ENCODE results near the gene GMPPA. TPM values are rescaled to one million over a fixed set of nuclear protein-coding genes. Genes with fewer than 3 reads are reported as not detected.

Gene GMPPA
- total RNA-seq, 1 donor from 2014 or later, result 36.0 TPM

GRCh38 chr2:219522111-219523030, 23.7 kb downstream of the GMPPA start:
- no peaks in the 10 kb centered on the region for H3K36me3 Mint-ChIP-seq
- H3K4me1 Mint-ChIP-seq, result peaks cover 58% of the 10 kb centered on the region
- DNase-seq (ENCODE audit: low spot score in 2 of 2, unreplicated experiment in 2 of 2), result peak in 1 of 2 experiments; percentile 78
- H3K27ac Mint-ChIP-seq, result peak overlapping the region; percentile 28
- peak overlapping the region; percentile 50 for H3K4me3 Mint-ChIP-seq
- H3K9me3 Mint-ChIP-seq, result no peaks in the 10 kb centered on the region
- H3K27me3 Mint-ChIP-seq (ENCODE audit: low read depth), result peaks cover 63% of the 10 kb centered on the region
- no peak for TF ChIP-seq CTCF (IDR thresholded peaks at IDR 0.05; ENCODE audit: unreplicated experiment)

GRCh38 chr2:219523031-219523671, 24.5 kb downstream of the GMPPA start:
- peaks cover 63% of the 10 kb centered on the region for H3K27me3 Mint-ChIP-seq (ENCODE audit: low read depth)
- no peak for DNase-seq (ENCODE audit: low spot score in 2 of 2, unreplicated experiment in 2 of 2)
- no peaks in the 10 kb centered on the region for H3K36me3 Mint-ChIP-seq
- H3K4me3 Mint-ChIP-seq, result no peak overlapping the region
- no peaks in the 10 kb centered on the region for H3K9me3 Mint-ChIP-seq
- no peak for TF ChIP-seq CTCF (IDR thresholded peaks at IDR 0.05; ENCODE audit: unreplicated experiment)
- H3K4me1 Mint-ChIP-seq, result peaks cover 50% of the 10 kb centered on the region
- H3K27ac Mint-ChIP-seq, result no peak overlapping the region

- DNase-seq (ENCODE audit: low spot score in 2 of 2, unreplicated experiment in 2 of 2), result no peak
- no peak overlapping the region for H3K4me3 Mint-ChIP-seq
- no peak overlapping the region for H3K27ac Mint-ChIP-seq
- no peak for TF ChIP-seq CTCF (IDR thresholded peaks at IDR 0.05; ENCODE audit: unreplicated experiment)
- peaks cover 68% of the 10 kb centered on the region for H3K27me3 Mint-ChIP-seq (ENCODE audit: low read depth)
- no peaks in the 10 kb centered on the region for H3K36me3 Mint-ChIP-seq
- peaks cover 45% of the 10 kb centered on the region for H3K4me1 Mint-ChIP-seq
- H3K9me3 Mint-ChIP-seq, result no peaks in the 10 kb centered on the region
Observed at GRCh38 chr2:219524817-219525216, 26.1 kb downstream of the GMPPA start.

GRCh38 chr2:219525533-219526232, 27.0 kb downstream of the GMPPA start:
- Mint-ChIP-seq H3K36me3 (no peaks in the 10 kb centered on the region), H3K4me1 (peaks cover 38% of the 10 kb centered on the region), H3K27ac (no peak overlapping the region), H3K27me3 (ENCODE audit: low read depth) (peaks cover 70% of the 10 kb centered on the region), H3K9me3 (no peaks in the 10 kb centered on the region), H3K4me3 (no peak overlapping the region)
- no peak for TF ChIP-seq CTCF (IDR thresholded peaks at IDR 0.05; ENCODE audit: unreplicated experiment)
- DNase-seq (ENCODE audit: low spot score in 2 of 2, unreplicated experiment in 2 of 2), result no peak

GRCh38 chr2:219526320-219527075, 27.8 kb downstream of the GMPPA start:
- no peak for DNase-seq (ENCODE audit: low spot score in 2 of 2, unreplicated experiment in 2 of 2)

More at GRCh38 chr2:219526320-219527075, 27.8 kb downstream of the GMPPA start:
- Mint-ChIP-seq H3K27me3 (ENCODE audit: low read depth) (peaks cover 76% of the 10 kb centered on the region), H3K36me3 (no peaks in the 10 kb centered on the region), H3K9me3 (no peaks in the 10 kb centered on the region), H3K27ac (no peak overlapping the region), H3K4me3 (no peak overlapping the region), H3K4me1 (peaks cover 29% of the 10 kb centered on the region)
- TF ChIP-seq CTCF (IDR thresholded peaks at IDR 0.05; ENCODE audit: unreplicated experiment), result no peak

Measured in mesothelial cell of epicardium (in vitro differentiated cells).